Inferior parietal cortex (tissue), 1 donor: Measurements from ENCODE around the gene FOXQ1.

Experiments
- DNase-seq: peaks from one replicate; pipeline ENCODE4 v3.0.0-alpha.2; 2016; ENCODE audit errors: extremely low spot score

Gene FOXQ1, protein sequence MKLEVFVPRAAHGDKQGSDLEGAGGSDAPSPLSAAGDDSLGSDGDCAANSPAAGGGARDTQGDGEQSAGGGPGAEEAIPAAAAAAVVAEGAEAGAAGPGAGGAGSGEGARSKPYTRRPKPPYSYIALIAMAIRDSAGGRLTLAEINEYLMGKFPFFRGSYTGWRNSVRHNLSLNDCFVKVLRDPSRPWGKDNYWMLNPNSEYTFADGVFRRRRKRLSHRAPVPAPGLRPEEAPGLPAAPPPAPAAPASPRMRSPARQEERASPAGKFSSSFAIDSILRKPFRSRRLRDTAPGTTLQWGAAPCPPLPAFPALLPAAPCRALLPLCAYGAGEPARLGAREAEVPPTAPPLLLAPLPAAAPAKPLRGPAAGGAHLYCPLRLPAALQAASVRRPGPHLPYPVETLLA

DNA sequence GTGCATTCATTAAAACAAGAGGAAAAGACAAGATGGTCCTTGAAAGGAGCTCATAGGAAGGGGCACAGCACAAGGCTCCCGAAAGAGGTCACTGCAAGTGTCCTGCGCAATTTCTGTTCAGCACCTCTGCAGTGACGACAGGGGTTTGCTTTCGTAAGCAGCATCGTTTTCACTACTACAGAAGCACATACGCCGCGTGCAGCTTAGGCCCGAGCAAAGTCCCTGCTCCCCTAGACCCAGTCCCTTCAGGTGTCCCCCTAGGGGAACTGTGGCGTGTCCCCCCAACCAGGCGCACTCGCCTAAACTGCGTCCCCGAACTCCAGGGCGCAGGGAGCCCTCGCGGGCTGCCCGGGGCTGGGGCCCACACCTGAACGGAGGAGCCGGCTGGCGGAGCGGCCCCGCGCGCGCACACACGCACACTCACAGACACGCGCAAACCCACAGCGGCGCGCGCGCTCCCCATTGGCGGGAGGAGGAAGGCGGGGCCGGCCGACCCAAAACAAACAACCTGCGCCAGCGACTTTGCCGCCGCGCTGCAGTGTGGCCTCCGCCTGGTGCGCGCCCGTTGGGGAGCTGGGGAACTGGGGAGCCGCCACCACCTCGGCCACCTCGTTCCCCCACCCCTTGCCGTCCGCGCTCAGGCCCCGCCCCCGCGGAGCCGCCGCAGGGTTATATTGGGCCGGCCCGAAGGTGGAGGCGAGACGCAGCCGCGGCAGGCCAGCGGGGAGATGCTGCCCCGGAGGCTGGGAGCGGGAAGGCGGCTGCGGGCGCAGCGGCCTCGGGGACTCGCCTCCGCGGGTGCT is at the start of gene FOXQ1:
FOXQ1 (plus strand) TSS at position 699 of the 803 bp plus-strand sequence. CDS start 607 bp downstream, outside the sequence.
- no peak for DNase-seq

DNA sequence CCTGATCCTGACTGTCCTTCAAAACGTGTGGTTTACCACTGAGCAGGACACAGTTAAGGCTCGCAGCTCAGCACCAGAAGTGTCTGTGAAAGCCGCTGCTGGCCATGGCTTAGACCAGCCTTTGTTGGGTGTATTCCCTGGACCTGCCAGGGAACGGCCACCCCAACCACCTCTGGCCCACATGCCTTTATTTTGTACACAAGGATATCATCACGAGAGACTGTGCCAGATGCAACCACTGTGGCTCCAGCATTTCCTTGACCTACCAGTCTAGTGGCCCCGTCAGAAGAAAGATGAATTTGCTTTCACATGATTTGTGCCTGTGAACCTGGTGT is 49.2 kb upstream of the FOXQ1 start:
- no peak for DNase-seq

- DNase-seq: no peak
Observed at GRCh38 chr6:1263039-1263849, 48.7 kb upstream of the FOXQ1 start.

DNA sequence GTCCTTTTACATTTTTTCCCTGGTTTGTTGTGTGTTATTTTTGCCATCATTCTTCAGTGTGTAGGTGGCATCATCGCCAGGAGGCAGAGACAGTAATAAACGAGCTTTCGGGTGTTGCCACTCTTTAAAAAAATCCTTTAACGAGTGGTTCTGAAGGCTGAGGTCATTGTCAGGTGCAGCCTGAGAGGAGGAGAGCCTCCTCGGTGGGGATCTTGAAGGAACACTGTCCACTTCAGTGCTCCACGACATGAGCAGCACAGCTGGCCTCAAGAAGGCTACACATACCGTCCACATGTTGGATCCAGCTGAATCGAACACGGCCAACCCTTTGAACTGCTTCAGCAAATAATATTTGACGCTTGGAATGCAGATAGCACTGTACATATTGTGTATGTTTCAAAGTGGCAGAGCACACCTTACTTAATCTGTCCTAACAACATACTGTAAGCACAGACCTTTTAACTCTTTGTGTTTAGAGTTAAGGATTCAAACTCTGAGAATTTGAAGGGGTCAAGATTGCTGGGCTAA is 48.0 kb upstream of the FOXQ1 start:
- no peak for DNase-seq

DNA sequence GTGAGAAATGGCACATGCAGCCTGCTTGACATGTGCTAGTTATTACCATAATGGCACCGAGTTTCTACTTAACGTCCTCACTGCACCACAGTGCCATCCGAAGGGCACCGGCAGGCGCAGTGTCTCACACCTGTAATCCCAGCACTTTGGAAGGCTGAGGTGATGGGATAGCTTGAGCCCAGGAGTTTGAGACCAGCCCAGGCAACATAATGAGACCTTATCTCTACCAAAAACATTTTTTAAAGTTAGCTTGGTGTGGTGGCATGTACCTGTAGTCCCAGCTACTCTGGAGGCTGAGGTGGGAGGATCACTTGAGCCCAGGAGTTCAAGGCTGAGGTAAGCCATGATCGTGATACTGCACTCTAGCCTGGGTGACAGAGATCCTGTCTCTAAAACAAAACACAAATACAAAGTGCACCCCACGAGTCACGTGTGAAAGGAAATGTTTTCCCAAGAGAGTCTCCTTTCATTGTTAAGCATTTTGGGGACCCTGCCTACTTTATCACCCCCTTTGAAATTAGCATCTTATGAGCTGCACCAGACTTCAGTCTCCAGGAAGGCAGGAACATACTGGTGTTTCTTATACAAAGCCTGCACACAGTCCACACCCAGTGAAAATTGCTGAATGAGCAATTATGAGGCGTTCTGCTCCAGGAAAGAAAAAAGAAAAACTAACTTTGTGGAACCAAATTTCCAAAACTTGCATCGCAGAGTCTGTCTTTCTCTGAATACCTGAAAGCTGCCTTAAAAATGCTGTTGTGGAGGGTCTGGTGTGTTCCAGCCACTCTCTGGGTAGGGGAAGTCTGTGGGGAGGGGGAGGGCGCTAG is 47.1 kb upstream of the FOXQ1 start:
- no peak for DNase-seq

DNA sequence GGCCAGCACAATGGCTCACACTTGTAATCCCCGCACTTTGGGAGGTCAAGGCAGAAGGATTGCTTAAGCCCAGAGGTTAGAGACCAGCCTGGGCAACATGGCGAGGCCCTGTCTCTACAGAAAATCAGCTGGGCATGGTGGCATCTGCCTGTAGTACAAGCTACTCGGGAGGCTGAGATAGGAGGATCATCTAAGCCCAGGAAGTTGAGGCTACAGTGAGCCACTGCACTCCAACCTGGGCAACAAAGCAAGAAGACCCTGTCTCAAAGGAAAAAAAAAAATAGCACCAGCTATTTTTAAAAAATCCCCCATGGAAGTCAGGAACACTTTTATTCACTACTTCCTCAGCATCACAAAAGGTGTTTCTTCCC is 45.2 kb upstream of the FOXQ1 start:
- DNase-seq: no peak

DNA sequence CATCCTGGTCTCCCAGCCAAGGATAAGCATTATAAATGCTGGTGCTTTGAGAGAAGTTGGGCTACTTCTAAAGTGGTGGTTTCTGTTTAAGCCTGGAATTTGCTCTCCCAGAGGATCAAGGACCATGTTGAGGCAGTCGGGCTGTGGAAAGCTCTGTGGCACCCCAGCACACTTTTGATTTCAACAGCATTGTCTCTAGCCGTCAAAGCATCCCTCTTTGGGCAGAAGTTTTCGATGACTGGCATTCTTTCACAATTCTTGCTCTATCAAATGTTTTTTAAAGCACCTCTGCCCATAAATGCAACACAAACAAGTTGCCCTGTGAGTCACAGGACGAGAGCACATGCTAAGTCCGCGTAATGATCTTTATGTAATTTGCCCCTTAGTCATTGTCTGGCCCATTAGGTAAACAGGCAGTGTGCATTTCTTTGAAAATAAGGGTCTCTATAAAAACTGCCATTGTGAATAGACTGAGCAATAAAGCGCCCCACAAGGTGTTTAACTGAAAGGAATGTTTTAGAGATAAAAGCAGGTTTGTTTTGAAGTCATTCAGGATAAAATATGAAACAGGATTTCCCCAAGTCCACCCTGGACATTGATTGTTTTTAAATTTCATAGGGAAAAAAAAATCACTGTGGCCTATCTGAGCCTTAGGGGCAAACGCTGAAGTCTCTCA is 44.7 kb upstream of the FOXQ1 start:
- DNase-seq: no peak

- DNase-seq: no peak
Observed at GRCh38 chr6:1267790-1268762, 43.8 kb upstream of the FOXQ1 start.

GRCh38 chr6:1271071-1271763 is 40.7 kb upstream of the FOXQ1 start:
- no peak for DNase-seq

DNA sequence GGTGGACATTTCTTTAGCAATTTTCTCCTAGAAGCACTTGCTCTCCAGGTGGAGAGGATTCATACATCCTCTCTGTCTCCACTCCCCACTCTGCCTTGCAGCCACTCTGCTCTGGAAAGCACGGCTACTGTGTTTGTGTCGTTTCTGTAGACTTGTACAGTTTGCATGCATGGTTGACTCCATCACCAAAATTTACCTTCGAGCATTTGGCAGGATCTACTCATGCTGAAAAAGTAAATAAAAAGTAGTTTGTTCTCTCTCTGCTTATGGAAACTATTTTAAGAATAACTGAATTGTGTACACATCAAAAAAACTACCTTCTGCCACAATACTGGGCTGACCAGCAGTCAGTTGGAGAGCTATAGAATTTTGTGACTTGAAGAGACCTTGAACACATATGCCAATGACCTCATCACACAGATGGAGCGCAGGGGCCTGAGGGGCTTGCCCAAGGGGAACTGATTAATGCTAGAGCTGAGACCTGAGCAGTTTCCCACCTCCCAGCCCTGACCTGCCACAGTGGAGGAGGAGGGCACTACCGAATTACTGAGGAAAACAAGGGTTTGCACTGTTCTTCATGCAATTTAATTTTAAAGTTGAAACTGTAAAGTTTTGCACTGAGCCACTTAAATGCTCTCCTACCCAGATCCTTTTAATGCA is 33.7 kb upstream of the FOXQ1 start:
- no peak for DNase-seq

GRCh38 chr6:1279065-1279464 is 32.8 kb upstream of the FOXQ1 start:
- no peak for DNase-seq

DNA sequence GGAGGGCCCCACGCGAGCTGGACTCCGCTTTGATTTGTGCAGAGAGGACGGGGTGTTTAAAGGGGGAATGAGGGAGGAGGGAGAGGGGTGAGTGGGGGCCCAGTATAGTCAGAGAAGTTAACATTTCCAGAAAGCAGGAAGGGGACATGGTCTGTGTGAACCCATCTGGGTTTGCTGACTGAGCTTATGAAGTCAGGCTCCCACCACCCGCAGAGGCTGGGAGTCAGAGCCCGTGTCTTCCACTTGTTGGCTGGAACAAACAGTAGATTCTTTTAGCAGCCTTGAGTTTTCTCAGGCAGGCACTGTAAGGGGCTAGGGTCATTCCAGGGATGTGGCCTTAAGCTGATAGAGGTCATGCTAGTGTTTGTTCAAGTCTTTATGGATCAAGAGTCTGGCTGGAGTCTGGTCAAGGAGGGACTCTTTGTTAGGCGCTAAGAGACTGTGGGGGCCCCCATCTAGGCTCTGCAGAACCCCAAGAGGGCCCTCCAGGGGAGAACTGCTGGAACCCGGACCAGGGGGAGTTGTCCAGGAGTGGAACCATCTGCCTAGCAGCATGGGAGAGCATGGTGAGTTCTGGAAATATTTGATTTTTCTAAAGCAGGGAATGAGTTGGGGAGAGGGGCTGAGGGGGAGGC is 31.1 kb upstream of the FOXQ1 start:
- DNase-seq: no peak

GRCh38 chr6:1281746-1282145 is 30.2 kb upstream of the FOXQ1 start:
- DNase-seq: no peak

GRCh38 chr6:1283501-1283900 is 28.4 kb upstream of the FOXQ1 start:
- no peak for DNase-seq

GRCh38 chr6:1285556-1285955 is 26.3 kb upstream of the FOXQ1 start:
- DNase-seq: no peak

DNA sequence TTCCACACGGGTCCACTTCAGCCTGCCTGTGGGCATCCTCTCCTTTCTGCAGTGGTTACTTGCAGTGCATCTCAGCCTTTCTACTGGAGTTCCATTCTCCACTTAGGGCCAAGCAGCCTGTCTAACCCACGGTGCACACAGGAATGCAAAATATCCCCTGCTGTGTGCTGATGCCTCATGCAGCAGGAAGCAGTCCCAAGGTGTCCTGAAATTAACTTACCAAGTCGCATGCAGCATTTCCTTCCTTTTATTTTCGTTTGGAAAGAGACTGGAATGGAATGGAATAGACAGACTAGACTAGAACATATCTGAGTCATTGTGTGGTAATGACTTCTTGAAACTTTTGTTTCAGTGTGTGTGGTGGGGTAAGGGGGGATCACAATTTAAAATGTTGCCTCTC is 25.9 kb upstream of the FOXQ1 start:
- no peak for DNase-seq

DNA sequence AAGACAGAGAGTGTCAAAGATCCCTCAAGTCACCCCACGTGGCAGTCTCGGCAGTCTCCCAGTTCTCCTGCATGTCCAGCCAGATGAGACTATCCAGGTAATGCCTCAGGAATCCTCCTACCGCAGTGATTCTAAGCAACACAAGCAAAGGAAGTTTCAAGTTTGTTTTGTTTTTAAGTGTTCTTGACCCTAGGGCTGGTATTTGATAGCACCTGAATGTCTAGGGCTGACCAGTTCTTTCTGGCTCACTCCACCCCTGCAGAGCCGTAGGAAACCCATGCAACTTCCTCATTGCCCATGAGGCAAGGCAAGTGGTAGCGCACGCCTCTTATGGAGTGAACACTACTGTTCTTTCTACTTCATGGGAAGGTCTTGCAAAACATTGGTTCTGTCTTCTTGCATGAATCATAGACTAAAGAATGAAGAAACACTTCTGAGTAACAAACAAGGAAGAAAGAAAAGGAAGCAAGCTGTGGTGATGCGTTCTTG is 24.8 kb upstream of the FOXQ1 start:
- no peak for DNase-seq

GRCh38 chr6:1290086-1290485 is 21.8 kb upstream of the FOXQ1 start:
- DNase-seq: no peak
